Endothelial cell of umbilical vein (primary cell): Measurements from ENCODE around the gene EVX1.
A peak's percentile ranks its signal among the peaks of the same experiment; 100 is the strongest.

Experiments used
- CTCF ChIP-seq, 2 donors: IDR thresholded peaks; 1 replicate in 1 of 2; 2 replicates in 1 of 2; pipeline ENCODE4 v1.5.1; 2011; ENCODE audit warnings: low read length in 2 of 2, mild to moderate bottlenecking in 2 of 2, moderate library complexity in 2 of 2, control low read depth in 1 of 2, inconsistent platforms in 1 of 2, low read depth in 1 of 2; ENCODE audit not compliant: insufficient read depth in 1 of 2; ENCODE audit errors: extremely low read depth in 1 of 2
- EZH2 ChIP-seq: IDR thresholded peaks from 2 replicates; pipeline ENCODE4 v1.6.1; 2012; ENCODE audit warnings: borderline replicate concordance, low read depth, mild to moderate bottlenecking, moderate library complexity, low read length, inconsistent platforms; ENCODE audit not compliant: severe bottlenecking
- FOS ChIP-seq: IDR thresholded peaks from 2 replicates; pipeline ENCODE4 v1.6.1; 2011; ENCODE audit warnings: mild to moderate bottlenecking, low read length, moderate library complexity, borderline replicate concordance; ENCODE audit not compliant: insufficient read depth
- GATA2 ChIP-seq: IDR thresholded peaks from 2 replicates; pipeline ENCODE4 v1.7.0; 2011; ENCODE audit warnings: low read depth, mild to moderate bottlenecking, moderate library complexity, mixed read lengths, low read length; ENCODE audit not compliant: insufficient read length, insufficient read depth
- JUN ChIP-seq: IDR thresholded peaks from 2 replicates; pipeline ENCODE4 v1.6.1; 2011; ENCODE audit warnings: borderline replicate concordance, low read depth; ENCODE audit not compliant: insufficient read length, insufficient read depth
- MAX ChIP-seq: IDR thresholded peaks from 2 replicates; pipeline ENCODE4 v1.6.1; 2011; ENCODE audit not compliant: insufficient read depth, insufficient read length
- MYC ChIP-seq: IDR thresholded peaks from one replicate; pipeline ENCODE4 v1.6.1; 2011; ENCODE audit warnings: mild to moderate bottlenecking, low read depth, low read length
- POLR2A ChIP-seq: IDR thresholded peaks from 2 replicates; pipeline ENCODE4 v1.6.1; 2012; ENCODE audit warnings: low read depth, mild to moderate bottlenecking, control low read depth, low read length
- POLR2AphosphoS5 ChIP-seq: IDR thresholded peaks from 2 replicates; pipeline ENCODE4 v1.6.1; 2012; ENCODE audit warnings: low read depth, mild to moderate bottlenecking, control low read depth, low read length, moderate library complexity; ENCODE audit not compliant: insufficient read depth

GRCh38 chr7:27235387-27236311, 7.0 kb upstream of the EVX1 start:
- TF ChIP-seq EZH2 (no peak), CTCF (IDR thresholded peaks at IDR 0.05; ENCODE audit: extremely low read depth in 1 of 2, insufficient read depth in 1 of 2, low read depth in 1 of 2, low read length in 2 of 2) (peak; percentile 17 to 34), POLR2A (no peak), FOS (no peak), MAX (no peak), POLR2AphosphoS5 (no peak), GATA2 (no peak), MYC (no peak), JUN (no peak)
